Stomach (tissue), 9 donors: ENCODE data around the gene PLCB4. TPM values are rescaled to one million over a fixed set of nuclear protein-coding genes. Genes with fewer than 3 reads are reported as not detected.
A peak's percentile ranks its signal among the peaks of the same experiment; 100 is the strongest.

Experiments
- DNase-seq, 2 donors: peaks; one replicate each; pipeline versions ENCODE4 v3.0.0 to v3.0.0-alpha.2; 2013 to 2019
- H3K27ac ChIP-seq, 5 donors: fragments of 200-600 bp in 4 of 5; sonication (generic) in 4 of 5; one replicate each; pipeline ENCODE4 v1.5.1; 2013 to 2019; ENCODE audit warnings: mild to moderate bottlenecking in 1 of 5, moderate library complexity in 1 of 5
- H3K27me3 ChIP-seq, 3 donors: fragments of 200-600 bp; sonication (generic); one replicate each; pipeline ENCODE4 v1.5.1; 2017 to 2019; ENCODE audit warnings: mixed run types in 1 of 3
- H3K36me3 ChIP-seq, 4 donors: fragments of 200-600 bp; sonication (generic); 1 replicate in 3 of 4; 2 replicates in 1 of 4; pipeline ENCODE4 v1.5.1; 2016 to 2019
- H3K4me1 ChIP-seq, 4 donors: fragments of 200-600 bp; sonication (generic); one replicate each; pipeline ENCODE4 v1.5.1; 2016 to 2019
- H3K4me3 ChIP-seq, 4 donors: fragments of 200-600 bp; sonication (generic) in 3 of 4; one replicate each; pipeline ENCODE4 v1.5.1; 2016 to 2019; ENCODE audit warnings: mild to moderate bottlenecking in 1 of 4
- H3K9me3 ChIP-seq, 4 donors: fragments of 200-600 bp; sonication (generic); one replicate each; pipeline ENCODE4 v1.5.1; 2016 to 2019
- EP300 ChIP-seq: sonication (generic); formaldehyde crosslinking; IDR thresholded peaks from one replicate; pipeline ENCODE4 v1.6.1; 2017; ENCODE audit warnings: antibody characterized with exemption
- POLR2A ChIP-seq, 4 donors: fragments of 450-650 bp; IDR thresholded peaks; one replicate each; pipeline ENCODE4 v1.6.1; 2016; ENCODE audit warnings: antibody characterized with exemption in 4 of 4, control low read depth in 2 of 4, mild to moderate bottlenecking in 1 of 4, moderate library complexity in 1 of 4
- POLR2AphosphoS5 ChIP-seq, 3 donors: sonication (generic); formaldehyde crosslinking; IDR thresholded peaks; one replicate each; pipeline ENCODE4 v1.6.1; 2016; ENCODE audit warnings: antibody characterized with exemption in 3 of 3
- WGBS, 5 donors: extraction: QIAGEN DNeasy Blood & Tissue Kit in 3 of 5; methylation state at CpG; one replicate each; pipeline versions ENCODE4 v1.1.5 to v1.1.7; 2013 to 2018; 5-methylcytosine and 5-hydroxymethylcytosine counted together
- intact Hi-C: fragments of 100-400 bp; cut with DNase I; formaldehyde crosslinking; loops from one replicate; pipeline ENCODE4 v1.15.1; 2023; ENCODE audit warnings: low total_unique reads
- polyA plus RNA-seq, 3 donors: library from polyadenylated mRNA; stranded (reverse); fragments of 200-250 nt; gene quantifications; one replicate each; pipeline ENCODE4 v1.2.3, GENCODE V29; 2013
- total RNA-seq, 5 donors: library from RNA; depleted of rRNA; stranded (reverse); fragments of >200 nt; gene quantifications; one replicate each; pipeline versions ENCODE4 v1.1.0 to v1.2.3, GENCODE V29; 2014 to 2016
- TF ChIP-seq, protein P1 (sequence below), 7 experiments: fragments of 450-650 bp in 4 of 7; fragments of 200-600 bp in 3 of 7; sonication (generic) in 3 of 7; IDR thresholded peaks; one replicate each; pipeline ENCODE4 v1.5.1; 2016 to 2019; ENCODE audit warnings: antibody characterized with exemption in 7 of 7, control low read depth in 2 of 7, mild to moderate bottlenecking in 1 of 7
- donor health status: healthy with polysubstance abuse.
- donor health status: Bipolar disorder and iron deficiency.
- donor health status: healthy.

Gene PLCB4
- total and polyA plus RNA-seq, 8 donors: 5.3 to 29.4 (median 22.3) TPM

DNA sequence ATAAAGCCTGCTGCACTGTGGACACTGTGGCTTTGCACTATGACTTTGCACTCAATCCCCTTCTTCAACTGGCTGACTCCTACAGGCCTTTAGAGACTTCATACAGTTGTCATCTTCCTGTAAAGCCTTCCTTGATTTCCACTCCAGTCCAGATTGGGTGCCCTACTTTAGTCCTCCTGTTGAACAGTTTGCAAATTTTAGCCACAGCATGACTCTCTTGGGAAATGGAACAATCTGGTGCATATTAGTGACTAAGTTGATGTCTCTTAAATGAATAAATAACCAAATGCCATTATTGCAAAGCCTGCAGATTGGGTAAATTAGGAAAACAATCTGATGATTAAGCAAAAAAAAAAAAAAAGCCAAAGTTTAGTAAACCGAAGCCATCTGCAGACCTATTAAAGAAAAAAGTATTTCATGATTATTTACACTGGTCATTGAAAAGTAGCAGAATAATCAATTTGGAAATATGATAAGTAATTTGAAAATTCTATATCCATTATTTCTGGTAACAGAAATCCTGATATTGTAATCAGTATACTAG lies 12.6 kb downstream of the PLCB4 start:
- WGBS, 5 donors: 24 to 81% (median 48%) methylated on average over 1 of the region's 1 CpG
- Histone ChIP-seq H3K9me3 (no peaks in the 10 kb centered on the region), H3K27me3 (no peaks in the 10 kb centered on the region), H3K4me3 (no peak overlapping the region), H3K27ac (no peak overlapping the region), H3K4me1 (peaks cover 11 to 52% (median 23%) of the 10 kb centered on the region in 4 donors), H3K36me3 (no peaks in the 10 kb centered on the region)
- no peak for TF ChIP-seq POLR2A (IDR thresholded peaks at IDR 0.05)
- TF ChIP-seq EP300: no peak
- TF ChIP-seq POLR2AphosphoS5 (IDR thresholded peaks at IDR 0.05): no peak
- TF ChIP-seq, protein P1, sequence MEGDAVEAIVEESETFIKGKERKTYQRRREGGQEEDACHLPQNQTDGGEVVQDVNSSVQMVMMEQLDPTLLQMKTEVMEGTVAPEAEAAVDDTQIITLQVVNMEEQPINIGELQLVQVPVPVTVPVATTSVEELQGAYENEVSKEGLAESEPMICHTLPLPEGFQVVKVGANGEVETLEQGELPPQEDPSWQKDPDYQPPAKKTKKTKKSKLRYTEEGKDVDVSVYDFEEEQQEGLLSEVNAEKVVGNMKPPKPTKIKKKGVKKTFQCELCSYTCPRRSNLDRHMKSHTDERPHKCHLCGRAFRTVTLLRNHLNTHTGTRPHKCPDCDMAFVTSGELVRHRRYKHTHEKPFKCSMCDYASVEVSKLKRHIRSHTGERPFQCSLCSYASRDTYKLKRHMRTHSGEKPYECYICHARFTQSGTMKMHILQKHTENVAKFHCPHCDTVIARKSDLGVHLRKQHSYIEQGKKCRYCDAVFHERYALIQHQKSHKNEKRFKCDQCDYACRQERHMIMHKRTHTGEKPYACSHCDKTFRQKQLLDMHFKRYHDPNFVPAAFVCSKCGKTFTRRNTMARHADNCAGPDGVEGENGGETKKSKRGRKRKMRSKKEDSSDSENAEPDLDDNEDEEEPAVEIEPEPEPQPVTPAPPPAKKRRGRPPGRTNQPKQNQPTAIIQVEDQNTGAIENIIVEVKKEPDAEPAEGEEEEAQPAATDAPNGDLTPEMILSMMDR (IDR thresholded peaks at IDR 0.05): no peak
- no peak for DNase-seq
- intact Hi-C loops: no loop called here

DNA sequence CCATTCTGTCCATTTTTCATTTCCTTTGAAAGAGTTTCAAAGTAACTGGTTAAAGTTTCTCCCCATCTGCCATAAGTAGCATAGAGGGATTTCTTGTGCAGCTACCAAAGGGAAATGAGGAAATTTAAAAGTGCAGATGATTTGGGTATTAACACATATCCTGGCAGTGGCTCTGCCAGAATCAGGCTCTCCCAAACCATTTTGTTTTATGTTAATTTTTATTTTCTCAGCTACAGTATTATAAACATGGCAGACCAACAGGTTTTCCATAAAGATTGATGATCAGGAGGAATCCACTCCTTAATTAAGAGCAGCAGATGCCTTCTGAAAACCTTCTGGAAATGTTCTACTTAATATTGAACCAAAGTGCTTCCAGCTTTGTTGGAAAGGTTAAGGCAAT lies 13.9 kb downstream of the PLCB4 start:
- no peak overlapping the region for H3K27ac ChIP-seq
- H3K36me3 ChIP-seq: no peaks in the 10 kb centered on the region
- H3K4me1 ChIP-seq: peaks cover 11 to 40% (median 19%) of the 10 kb centered on the region in 4 donors
- no peaks in the 10 kb centered on the region for H3K27me3 ChIP-seq
- no peak overlapping the region for H3K4me3 ChIP-seq
- no peak for TF ChIP-seq EP300
- TF ChIP-seq POLR2AphosphoS5 (IDR thresholded peaks at IDR 0.05): no peak
- no peak for TF ChIP-seq POLR2A (IDR thresholded peaks at IDR 0.05)
- TF ChIP-seq, protein P1 (IDR thresholded peaks at IDR 0.05): no peak
- H3K9me3 ChIP-seq: no peaks in the 10 kb centered on the region
- intact Hi-C loops: no loop called here
- DNase-seq: no peak

DNA sequence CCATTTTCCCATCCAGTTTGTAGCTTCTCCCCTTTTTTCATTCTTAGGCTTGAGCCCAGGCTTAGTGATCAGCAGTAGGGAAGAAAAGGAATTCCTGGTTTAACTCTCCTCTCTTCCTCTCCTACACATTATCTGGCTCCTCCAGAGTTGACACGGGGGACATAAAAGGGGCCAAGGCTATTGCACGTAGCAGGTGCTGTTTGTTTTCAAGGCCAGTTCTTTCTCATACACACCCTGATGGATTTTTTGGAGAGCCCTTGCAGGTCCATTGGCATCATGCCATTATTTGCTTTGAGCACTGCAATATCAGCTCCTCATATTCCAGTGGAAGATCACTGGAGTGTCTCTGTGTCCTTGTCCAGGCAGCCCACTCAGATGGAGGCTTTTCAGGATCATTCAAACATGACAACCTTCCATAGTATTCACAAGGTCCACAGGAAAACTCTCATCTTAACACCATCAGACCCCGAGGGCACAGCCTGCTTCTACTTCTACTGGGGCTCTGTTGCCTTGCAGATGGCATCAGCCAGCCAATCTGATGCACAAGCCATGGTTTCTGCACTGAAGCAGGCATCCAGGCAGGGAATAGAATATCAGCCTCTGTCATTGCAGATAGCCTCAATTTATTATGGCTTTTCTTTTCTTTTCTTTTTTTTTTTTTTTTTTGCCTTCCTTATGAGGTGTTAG lies 18.8 kb downstream of the PLCB4 start:
- Histone ChIP-seq H3K4me1 (peaks cover 7 to 46% (median 24%) of the 10 kb centered on the region in 4 donors), H3K9me3 (no peaks in the 10 kb centered on the region), H3K27ac (no peak overlapping the region), H3K4me3 (no peak overlapping the region), H3K27me3 (no peaks in the 10 kb centered on the region), H3K36me3 (no peaks in the 10 kb centered on the region)
- intact Hi-C loops: no loop called here
- TF ChIP-seq EP300 (no peak), POLR2AphosphoS5 (IDR thresholded peaks at IDR 0.05) (no peak)
- TF ChIP-seq, protein P1 (IDR thresholded peaks at IDR 0.05): no peak
- WGBS, 5 donors: 59 to 79% (median 62%) methylated on average over 3 of the region's 3 CpGs
- no peak for DNase-seq

DNA sequence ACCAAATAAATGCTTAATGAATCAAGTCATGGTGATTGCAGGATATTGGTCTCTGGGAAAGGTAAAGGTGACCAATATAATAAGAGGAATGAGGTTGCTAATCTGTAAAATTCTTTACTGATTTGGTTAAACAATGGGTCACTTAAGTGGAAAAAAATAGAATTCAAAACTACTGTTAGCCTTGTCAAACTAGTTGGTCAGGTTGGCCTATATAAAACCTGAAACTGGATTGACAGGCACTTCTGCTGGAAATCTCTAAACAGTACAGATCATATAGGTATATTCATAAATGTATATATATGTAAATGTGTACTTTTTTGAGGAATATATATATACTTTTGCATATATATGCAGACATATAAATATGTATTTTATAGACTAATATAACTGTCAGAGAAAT lies 19.7 kb downstream of the PLCB4 start:
- Histone ChIP-seq H3K27me3 (no peaks in the 10 kb centered on the region), H3K4me1 (peaks cover 0 to 46% (median 21%) of the 10 kb centered on the region in 4 donors), H3K9me3 (no peaks in the 10 kb centered on the region), H3K27ac (no peak overlapping the region), H3K36me3 (no peaks in the 10 kb centered on the region), H3K4me3 (no peak overlapping the region)
- TF ChIP-seq POLR2AphosphoS5 (IDR thresholded peaks at IDR 0.05): no peak
- TF ChIP-seq EP300: no peak
- TF ChIP-seq, protein P1 (IDR thresholded peaks at IDR 0.05): no peak
- TF ChIP-seq POLR2A (IDR thresholded peaks at IDR 0.05): no peak
- intact Hi-C loops: no loop called here
- peak in 1 of 2 donors; percentile 50 for DNase-seq
